GM21526 (cell line): ENCODE results near the gene GRB7.
A peak's percentile ranks its signal among the peaks of the same experiment; 100 is the strongest.
"Not testable (repeated sequence)": the region's sequence is repeated elsewhere in the genome, so short reads cannot be mapped to it uniquely, and the experiment has no call there.

Experiments
- ATAC-seq: cut with Tn5 transposase; IDR thresholded peaks from one replicate; pipeline ENCODE4 v1.9.1; 2021; ENCODE audit warnings: moderate library complexity; ENCODE audit not compliant: unreplicated experiment, low FRiP score

GRB7 gene

GRCh38 chr17:39730095-39730921, 7.4 kb upstream of the GRB7 start, which contains the start of gene MIEN1:
Gene MIEN1 (minus strand): TSS chr17:39730532. CDS start chr17:39730495, 37 bp downstream.
- peak; percentile 74 for ATAC-seq

GRCh38 chr17:39732586-39732985, 5.2 kb upstream of the GRB7 start:
- ATAC-seq, result no peak

GRCh38 chr17:39735882-39736281, 1.9 kb upstream of the GRB7 start:
- ATAC-seq, result no peak

- ATAC-seq, result no peak
Measured at GRCh38 chr17:39736319-39737165, 1.2 kb upstream of the GRB7 start.

- ATAC-seq, result no peak
Measured at GRCh38 chr17:39737206-39737759, 455 bp upstream of the GRB7 start.

- no peak for ATAC-seq
Measured at GRCh38 chr17:39738568-39738901, 797 bp downstream of the GRB7 start.

GRCh38 chr17:39738983-39739884, 1.5 kb downstream of the GRB7 start:
- ATAC-seq, result no peak

- ATAC-seq, result no peak
Measured at GRCh38 chr17:39739885-39740356, 2.2 kb downstream of the GRB7 start.

GRCh38 chr17:39740357-39741111, 2.8 kb downstream of the GRB7 start:
- ATAC-seq, result no peak

- no peak for ATAC-seq
Measured at GRCh38 chr17:39742126-39742855, 4.6 kb downstream of the GRB7 start.

GRCh38 chr17:39742856-39743436, 5.2 kb downstream of the GRB7 start:
- ATAC-seq, result no peak

- no peak for ATAC-seq
Measured at GRCh38 chr17:39744075-39744835, 6.5 kb downstream of the GRB7 start.

GRCh38 chr17:39744836-39745215, 7.1 kb downstream of the GRB7 start:
- ATAC-seq, result no peak

- ATAC-seq, result no peak
Measured at GRCh38 chr17:39745335-39746144, 7.8 kb downstream of the GRB7 start.

GRCh38 chr17:39746145-39746461, 8.4 kb downstream of the GRB7 start:
- no peak for ATAC-seq

GRCh38 chr17:39747745-39748144, 10.0 kb downstream of the GRB7 start:
- no peak for ATAC-seq

GRCh38 chr17:39748444-39749034, 10.8 kb downstream of the GRB7 start:
- not testable (repeated sequence) for ATAC-seq
